ENCODE data around the gene THBS4. TPM values are rescaled to one million over a fixed set of nuclear protein-coding genes. Genes with fewer than 3 reads are reported as not detected.

THBS4 gene
- total RNA-seq, 1 experiment from 2014 or later, result 0.82 TPM

DNA sequence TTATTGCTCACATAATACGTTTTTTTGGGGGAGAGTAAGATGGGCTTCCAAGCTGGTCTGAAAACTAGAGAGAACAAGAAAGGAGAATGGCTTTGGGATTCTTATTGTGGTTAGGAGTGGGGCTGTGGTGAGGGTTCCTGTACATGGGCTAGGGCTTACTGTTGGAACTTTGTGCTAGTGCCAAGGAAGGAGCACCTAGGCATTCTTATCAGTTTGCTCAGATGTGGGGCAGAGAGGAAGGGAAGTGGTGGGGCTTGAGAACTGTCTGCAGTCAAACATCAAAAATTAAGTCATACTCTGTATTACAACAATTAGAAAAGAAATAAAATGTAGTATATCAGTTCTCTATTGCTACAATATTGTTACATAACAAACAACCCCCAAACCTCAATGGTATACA is 4.0 kb upstream of the THBS4 start:
- DNase-seq (ENCODE audit: unreplicated experiment), result no peak
- no peak overlapping the region for H3K4me3 Mint-ChIP-seq (ENCODE audit: unreplicated experiment)
- TF ChIP-seq, protein P1, sequence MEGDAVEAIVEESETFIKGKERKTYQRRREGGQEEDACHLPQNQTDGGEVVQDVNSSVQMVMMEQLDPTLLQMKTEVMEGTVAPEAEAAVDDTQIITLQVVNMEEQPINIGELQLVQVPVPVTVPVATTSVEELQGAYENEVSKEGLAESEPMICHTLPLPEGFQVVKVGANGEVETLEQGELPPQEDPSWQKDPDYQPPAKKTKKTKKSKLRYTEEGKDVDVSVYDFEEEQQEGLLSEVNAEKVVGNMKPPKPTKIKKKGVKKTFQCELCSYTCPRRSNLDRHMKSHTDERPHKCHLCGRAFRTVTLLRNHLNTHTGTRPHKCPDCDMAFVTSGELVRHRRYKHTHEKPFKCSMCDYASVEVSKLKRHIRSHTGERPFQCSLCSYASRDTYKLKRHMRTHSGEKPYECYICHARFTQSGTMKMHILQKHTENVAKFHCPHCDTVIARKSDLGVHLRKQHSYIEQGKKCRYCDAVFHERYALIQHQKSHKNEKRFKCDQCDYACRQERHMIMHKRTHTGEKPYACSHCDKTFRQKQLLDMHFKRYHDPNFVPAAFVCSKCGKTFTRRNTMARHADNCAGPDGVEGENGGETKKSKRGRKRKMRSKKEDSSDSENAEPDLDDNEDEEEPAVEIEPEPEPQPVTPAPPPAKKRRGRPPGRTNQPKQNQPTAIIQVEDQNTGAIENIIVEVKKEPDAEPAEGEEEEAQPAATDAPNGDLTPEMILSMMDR (IDR thresholded peaks at IDR 0.05; ENCODE audit: unreplicated experiment), result no peak
- BruUV-seq (replicated peaks), result no TSS peak
- ChIA-PET CTCF (no interaction called here), POLR2A (no interaction called here)
- H3K4me1 Mint-ChIP-seq (ENCODE audit: insufficient read depth, unreplicated experiment), result no peaks in the 10 kb centered on the region
- peaks cover 47% of the 10 kb centered on the region for H3K27me3 Mint-ChIP-seq (ENCODE audit: insufficient read depth, unreplicated experiment)
- no peaks in the 10 kb centered on the region for H3K9me3 Mint-ChIP-seq (ENCODE audit: unreplicated experiment)
- intact Hi-C loops (cut with micrococcal nuclease), result no loop called here
- H3K27ac Mint-ChIP-seq (ENCODE audit: low read depth, unreplicated experiment), result no peak overlapping the region
- no peaks in the 10 kb centered on the region for H3K36me3 Mint-ChIP-seq (ENCODE audit: insufficient read depth, unreplicated experiment)

DNA sequence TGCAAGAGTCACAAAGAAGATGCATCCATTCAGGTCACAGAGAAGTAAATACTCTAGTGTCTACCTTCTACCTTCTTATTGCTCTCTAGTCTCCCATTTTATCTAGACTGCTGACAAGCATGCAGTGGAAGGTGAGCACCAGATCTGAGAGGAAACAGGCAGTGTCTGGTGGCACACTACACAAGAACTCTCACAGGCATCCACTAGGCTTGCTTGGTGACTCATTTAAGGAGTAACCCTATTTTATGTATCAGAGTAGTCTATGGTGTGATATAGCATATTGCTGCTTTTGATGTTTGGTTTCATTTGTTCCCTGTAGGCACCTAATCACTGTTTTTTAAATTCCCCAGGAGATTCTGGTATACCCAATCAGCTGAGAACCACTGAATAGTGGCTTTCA is 1.6 kb upstream of the THBS4 start:
- no TSS peak for BruUV-seq (replicated peaks)
- POLR2A ChIA-PET, result interaction anchor here (0.7 kb wide), 2 partner anchors 28 to 497 kb away, joined by 3 read pairs; no protein-coding TSS in a partner anchor

DNA sequence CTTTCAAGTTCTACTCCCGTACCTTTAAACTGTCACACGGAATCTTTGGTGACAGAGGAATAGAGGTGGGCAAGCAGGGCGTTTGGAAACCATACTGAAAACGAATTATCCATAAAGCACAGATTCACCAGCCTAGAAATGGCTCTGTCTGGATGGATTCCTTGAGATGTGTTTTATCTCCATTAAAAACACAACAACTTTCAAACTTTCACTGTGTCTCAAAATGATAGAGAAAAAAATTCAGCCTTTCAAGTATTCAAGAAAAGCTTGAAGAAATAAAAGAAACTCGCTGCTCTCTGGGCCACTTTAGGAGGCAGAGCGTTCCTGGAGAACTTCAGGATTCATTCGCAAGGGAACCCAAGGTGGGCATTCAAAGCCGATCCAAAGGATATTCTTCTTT is 589 bp upstream of the THBS4 start:
- no TSS peak for BruUV-seq (replicated peaks)
- intact Hi-C loops (cut with micrococcal nuclease), result no loop called here
- Mint-ChIP-seq H3K27ac (ENCODE audit: low read depth, unreplicated experiment) (no peak overlapping the region), H3K4me3 (ENCODE audit: unreplicated experiment) (no peak overlapping the region), H3K27me3 (ENCODE audit: insufficient read depth, unreplicated experiment) (peaks cover 53% of the 10 kb centered on the region), H3K36me3 (ENCODE audit: insufficient read depth, unreplicated experiment) (no peaks in the 10 kb centered on the region), H3K9me3 (ENCODE audit: unreplicated experiment) (no peaks in the 10 kb centered on the region), H3K4me1 (ENCODE audit: insufficient read depth, unreplicated experiment) (no peaks in the 10 kb centered on the region)
- ChIA-PET POLR2A (interaction anchor here (0.9 kb wide), 1 partner anchor 376 kb away, joined by 3 read pairs; no protein-coding TSS in a partner anchor), CTCF (interaction anchor here (0.5 to 1.0 kb wide), 2 partner anchors 108 to 274 kb away, joined by 3 to 4 read pairs; no protein-coding TSS in a partner anchor)
- TF ChIP-seq, protein P1 (IDR thresholded peaks at IDR 0.05; ENCODE audit: unreplicated experiment), result no peak
- no peak for DNase-seq (ENCODE audit: unreplicated experiment)

More for the DNA sequence above, 1.6 kb upstream of the THBS4 start:
- Mint-ChIP-seq H3K4me1 (ENCODE audit: insufficient read depth, unreplicated experiment) (no peaks in the 10 kb centered on the region), H3K27me3 (ENCODE audit: insufficient read depth, unreplicated experiment) (peaks cover 52% of the 10 kb centered on the region), H3K36me3 (ENCODE audit: insufficient read depth, unreplicated experiment) (no peaks in the 10 kb centered on the region), H3K9me3 (ENCODE audit: unreplicated experiment) (no peaks in the 10 kb centered on the region), H3K4me3 (ENCODE audit: unreplicated experiment) (no peak overlapping the region), H3K27ac (ENCODE audit: low read depth, unreplicated experiment) (no peak overlapping the region)
- CTCF ChIA-PET, result interaction anchor here (1.0 kb wide), 1 partner anchor 275 kb away, joined by 4 read pairs; no protein-coding TSS in a partner anchor
- TF ChIP-seq, protein P1 (IDR thresholded peaks at IDR 0.05; ENCODE audit: unreplicated experiment), result no peak
- intact Hi-C loops (cut with micrococcal nuclease), result no loop called here
- no peak for DNase-seq (ENCODE audit: unreplicated experiment)

DNA sequence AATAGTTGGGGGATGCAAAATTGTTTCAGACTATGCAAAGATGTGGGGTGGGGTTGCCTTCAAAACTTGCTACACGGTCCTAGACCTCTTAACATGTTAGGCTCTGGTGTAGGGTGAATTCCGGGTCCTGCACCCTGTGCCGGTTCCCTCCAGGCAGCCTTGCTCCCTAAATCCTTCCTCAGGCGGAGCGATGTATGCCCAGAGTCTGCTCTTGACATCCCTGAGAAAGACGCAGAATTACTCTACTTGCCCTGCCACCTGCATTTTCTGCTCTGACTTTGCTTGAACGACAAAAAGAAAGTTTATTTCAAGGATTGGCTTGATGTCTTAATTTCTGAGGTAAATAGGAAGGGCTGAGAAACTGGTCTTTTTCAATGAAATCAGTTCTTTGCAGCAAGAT is 691 bp downstream of the THBS4 start:
- peaks cover 66% of the 10 kb centered on the region for H3K27me3 Mint-ChIP-seq (ENCODE audit: insufficient read depth, unreplicated experiment)
- ChIA-PET CTCF (no interaction called here), POLR2A (no interaction called here)
- no peaks in the 10 kb centered on the region for H3K9me3 Mint-ChIP-seq (ENCODE audit: unreplicated experiment)
- TF ChIP-seq, protein P1 (IDR thresholded peaks at IDR 0.05; ENCODE audit: unreplicated experiment), result no peak
- no peak overlapping the region for H3K4me3 Mint-ChIP-seq (ENCODE audit: unreplicated experiment)
- H3K4me1 Mint-ChIP-seq (ENCODE audit: insufficient read depth, unreplicated experiment), result no peaks in the 10 kb centered on the region
- H3K27ac Mint-ChIP-seq (ENCODE audit: low read depth, unreplicated experiment), result no peak overlapping the region
- BruUV-seq (replicated peaks), result no TSS peak
- H3K36me3 Mint-ChIP-seq (ENCODE audit: insufficient read depth, unreplicated experiment), result no peaks in the 10 kb centered on the region
- no peak for DNase-seq (ENCODE audit: unreplicated experiment)
- intact Hi-C loops (cut with micrococcal nuclease), result no loop called here

Measured in MCF 10A (cell line).